ENCODE data around the gene CCDC8. TPM values are rescaled to one million over a fixed set of nuclear protein-coding genes. Genes with fewer than 3 reads are reported as not detected.

CCDC8 gene
- polyA plus RNA-seq, 1 of the 3 experiments (the other 2 are of a cell fraction), result 0.03 TPM

GRCh38 chr19:46411925-46412649 lies 1.3 kb downstream of the CCDC8 start (continued):
- TF ChIP-seq JUND (IDR thresholded peaks at IDR 0.05) (no peak), CHD2 (IDR thresholded peaks at IDR 0.05; ENCODE audit: low read length, partially characterized antibody) (no peak), EZH2phosphoT487 (IDR thresholded peaks at IDR 0.05; ENCODE audit: borderline replicate concordance, low read depth) (no peak)

GRCh38 chr19:46411088-46411924 lies 2.1 kb downstream of the CCDC8 start:
- H3K9me2 ChIP-seq, result no peaks in the 10 kb centered on the region
- H3K79me2 ChIP-seq (ENCODE audit: insufficient read depth), result no peaks in the 10 kb centered on the region
- H3K9ac ChIP-seq, result no peak overlapping the region
- no peak for DNase-seq
- no peaks in the 10 kb centered on the region for H3F3A ChIP-seq (replicated peaks; ENCODE audit: insufficient read depth)
- WGBS (ENCODE audit: low lambda C conversion rate), result 76% methylated on average over 10 of the region's 13 CpGs
- H3K9me3 ChIP-seq, result no peaks in the 10 kb centered on the region
- H4K20me1 ChIP-seq (ENCODE audit: insufficient read depth), result no peaks in the 10 kb centered on the region
- H3K36me3 ChIP-seq (replicated peaks in 1 of 2; ENCODE audit: control insufficient read depth in 1 of 2, insufficient read depth in 2 of 2, low read length in 1 of 2), result no peaks in the 10 kb centered on the region
- peaks cover 0 to 8% of the 10 kb centered on the region in 2 experiments; a peak in 3 of 4 replicates for H3K4me1 ChIP-seq (ENCODE audit: control insufficient read depth in 1 of 2, insufficient read depth in 2 of 2, low read depth in 1 of 2, low read length in 1 of 2)
- CTCF ChIA-PET, result interaction anchor here (1.3 to 5.7 kb wide), 4 partner anchors 10 to 105 kb away, joined by 3 to 31 read pairs (median 8); no protein-coding TSS in a partner anchor
- no peak overlapping the region for H3K4me3 ChIP-seq (ENCODE audit: low read depth in 2 of 2, low read length in 1 of 2)
- H3K27ac ChIP-seq (ENCODE audit: low read depth in 2 of 2, low read length in 1 of 2), result no peak overlapping the region
- no peak for TF ChIP-seq TCF12 (IDR thresholded peaks at IDR 0.05)
- POLR2A ChIA-PET, result no interaction called here
- no peaks in the 10 kb centered on the region for H3K27me3 ChIP-seq (ENCODE audit: insufficient read depth)
- H2AFZ ChIP-seq (ENCODE audit: low read depth), result no peak overlapping the region
- H3K4me2 ChIP-seq, result no peak overlapping the region

- no peak for DNase-seq
- Histone ChIP-seq H3K4me3 (ENCODE audit: low read depth in 2 of 2, low read length in 1 of 2) (no peak overlapping the region), H3K27ac (ENCODE audit: low read depth in 2 of 2, low read length in 1 of 2) (no peak overlapping the region), H3K27me3 (ENCODE audit: insufficient read depth) (no peaks in the 10 kb centered on the region), H3K4me2 (no peak overlapping the region), H3K9me2 (no peaks in the 10 kb centered on the region), H3K9me3 (no peaks in the 10 kb centered on the region), H4K20me1 (ENCODE audit: insufficient read depth) (no peaks in the 10 kb centered on the region), H3K4me1 (ENCODE audit: control insufficient read depth in 1 of 2, insufficient read depth in 2 of 2, low read depth in 1 of 2, low read length in 1 of 2) (peaks cover 0 to under 1% of the 10 kb centered on the region in 2 experiments; a peak in 1 of 4 replicates), H3K9ac (no peak overlapping the region), H3K36me3 (replicated peaks in 1 of 2; ENCODE audit: control insufficient read depth in 1 of 2, insufficient read depth in 2 of 2, low read length in 1 of 2) (no peaks in the 10 kb centered on the region), H3K79me2 (ENCODE audit: insufficient read depth) (no peaks in the 10 kb centered on the region), H3F3A (replicated peaks; ENCODE audit: insufficient read depth) (no peaks in the 10 kb centered on the region), H2AFZ (ENCODE audit: low read depth) (no peak overlapping the region)
- POLR2A ChIA-PET, result no interaction called here
- CTCF ChIA-PET, result interaction anchor here (1.3 to 5.7 kb wide), 4 partner anchors 9 to 106 kb away, joined by 3 to 31 read pairs (median 8); no protein-coding TSS in a partner anchor
- no peak for TF ChIP-seq ELF1 (IDR thresholded peaks at IDR 0.05)
- 84% methylated on average over 13 of the region's 13 CpGs for WGBS (ENCODE audit: low lambda C conversion rate)
These were observed 2.9 kb downstream of the CCDC8 start for GRCh38 chr19:46410205-46411087.

GRCh38 chr19:46409191-46409590 lies 4.2 kb downstream of the CCDC8 start:
- Histone ChIP-seq H3K9me2 (no peaks in the 10 kb centered on the region), H3K4me2 (no peak overlapping the region), H3K36me3 (replicated peaks in 1 of 2; ENCODE audit: control insufficient read depth in 1 of 2, insufficient read depth in 2 of 2, low read length in 1 of 2) (no peaks in the 10 kb centered on the region), H3K9me3 (no peaks in the 10 kb centered on the region), H3K27me3 (ENCODE audit: insufficient read depth) (no peaks in the 10 kb centered on the region), H3K4me3 (ENCODE audit: low read depth in 2 of 2, low read length in 1 of 2) (no peak overlapping the region), H3K4me1 (ENCODE audit: control insufficient read depth in 1 of 2, insufficient read depth in 2 of 2, low read depth in 1 of 2, low read length in 1 of 2) (no peaks in the 10 kb centered on the region), H3F3A (replicated peaks; ENCODE audit: insufficient read depth) (no peaks in the 10 kb centered on the region), H2AFZ (ENCODE audit: low read depth) (no peak overlapping the region), H3K9ac (no peak overlapping the region), H3K79me2 (ENCODE audit: insufficient read depth) (no peaks in the 10 kb centered on the region), H3K27ac (ENCODE audit: low read depth in 2 of 2, low read length in 1 of 2) (no peak overlapping the region), H4K20me1 (ENCODE audit: insufficient read depth) (no peaks in the 10 kb centered on the region)
- no peak for DNase-seq
- ChIA-PET CTCF (interaction anchor here (0.7 to 5.9 kb wide), 5 partner anchors 8 to 78 kb away, joined by 4 to 44 read pairs (median 9); no protein-coding TSS in a partner anchor), POLR2A (no interaction called here)
- 87% methylated on average over 3 of the region's 3 CpGs for WGBS (ENCODE audit: low lambda C conversion rate)
- TF ChIP-seq TEAD4 (IDR thresholded peaks at IDR 0.05; ENCODE audit: borderline replicate concordance, insufficient read depth) (no peak), JUND (IDR thresholded peaks at IDR 0.05) (no peak), FOXJ3 (CRISPR knock-in tag; IDR thresholded peaks at IDR 0.05) (no peak), RFX5 (IDR thresholded peaks at IDR 0.05; ENCODE audit: low read length) (no peak), CHD2 (IDR thresholded peaks at IDR 0.05; ENCODE audit: low read length, partially characterized antibody) (no peak), POLR2AphosphoS5 (IDR thresholded peaks at IDR 0.05; ENCODE audit: low read depth, low read length) (no peak), NRF1 (IDR thresholded peaks at IDR 0.05; ENCODE audit: low read depth, low read length) (no peak), RXRA (IDR thresholded peaks at IDR 0.05; ENCODE audit: borderline replicate concordance, low read depth) (no peak), FOXM1 (IDR thresholded peaks at IDR 0.05; ENCODE audit: low read depth) (no peak), PBX3 (IDR thresholded peaks at IDR 0.05) (no peak), ZBTB33 (IDR thresholded peaks at IDR 0.05; ENCODE audit: borderline replicate concordance, low read depth) (no peak)

Measured in SK-N-SH (cell line).